Epithelial cell of esophagus (primary cell): ENCODE data around the gene LRRC75A.
"Not testable (repeated sequence)": the region's sequence is repeated elsewhere in the genome, so short reads cannot be mapped to it uniquely, and the experiment has no call there.

Source experiments
- DNase-seq: peaks from one replicate; pipeline ENCODE4 v3.0.0; 2010; ENCODE audit warnings: low read depth
- H3K4me3 ChIP-seq: 2 replicates; pipeline ENCODE4 v1.5.1; 2011; ENCODE audit warnings: mild to moderate bottlenecking, low read length, control low read depth
- CTCF ChIP-seq: IDR thresholded peaks from 2 replicates; pipeline ENCODE4 v1.5.1; 2011; ENCODE audit warnings: low read depth, mild to moderate bottlenecking, low read length, control low read depth, inconsistent platforms; ENCODE audit not compliant: insufficient read depth; ENCODE audit errors: missing control alignments

The LRRC75A gene

GRCh38 chr17:16398270-16399267, 93.4 kb downstream of the LRRC75A start:
- no peak for TF ChIP-seq CTCF
- peak; percentile 53 for DNase-seq

GRCh38 chr17:16396693-16397092, 95.3 kb downstream of the LRRC75A start:
- H3K4me3 ChIP-seq, DNase-seq: not testable (repeated sequence)

More at GRCh38 chr17:16398270-16399267, 93.4 kb downstream of the LRRC75A start:
- no peak overlapping the region for H3K4me3 ChIP-seq

- not testable (repeated sequence) for H3K4me3 ChIP-seq, DNase-seq
Observed at GRCh38 chr17:16395887-16396286, 96.1 kb downstream of the LRRC75A start.

GRCh38 chr17:16392491-16392890, 99.5 kb downstream of the LRRC75A start:
- not testable (repeated sequence) for DNase-seq, H3K4me3 ChIP-seq
